Measurements from ENCODE around the gene SLC34A3.

SLC34A3 gene

DNA sequence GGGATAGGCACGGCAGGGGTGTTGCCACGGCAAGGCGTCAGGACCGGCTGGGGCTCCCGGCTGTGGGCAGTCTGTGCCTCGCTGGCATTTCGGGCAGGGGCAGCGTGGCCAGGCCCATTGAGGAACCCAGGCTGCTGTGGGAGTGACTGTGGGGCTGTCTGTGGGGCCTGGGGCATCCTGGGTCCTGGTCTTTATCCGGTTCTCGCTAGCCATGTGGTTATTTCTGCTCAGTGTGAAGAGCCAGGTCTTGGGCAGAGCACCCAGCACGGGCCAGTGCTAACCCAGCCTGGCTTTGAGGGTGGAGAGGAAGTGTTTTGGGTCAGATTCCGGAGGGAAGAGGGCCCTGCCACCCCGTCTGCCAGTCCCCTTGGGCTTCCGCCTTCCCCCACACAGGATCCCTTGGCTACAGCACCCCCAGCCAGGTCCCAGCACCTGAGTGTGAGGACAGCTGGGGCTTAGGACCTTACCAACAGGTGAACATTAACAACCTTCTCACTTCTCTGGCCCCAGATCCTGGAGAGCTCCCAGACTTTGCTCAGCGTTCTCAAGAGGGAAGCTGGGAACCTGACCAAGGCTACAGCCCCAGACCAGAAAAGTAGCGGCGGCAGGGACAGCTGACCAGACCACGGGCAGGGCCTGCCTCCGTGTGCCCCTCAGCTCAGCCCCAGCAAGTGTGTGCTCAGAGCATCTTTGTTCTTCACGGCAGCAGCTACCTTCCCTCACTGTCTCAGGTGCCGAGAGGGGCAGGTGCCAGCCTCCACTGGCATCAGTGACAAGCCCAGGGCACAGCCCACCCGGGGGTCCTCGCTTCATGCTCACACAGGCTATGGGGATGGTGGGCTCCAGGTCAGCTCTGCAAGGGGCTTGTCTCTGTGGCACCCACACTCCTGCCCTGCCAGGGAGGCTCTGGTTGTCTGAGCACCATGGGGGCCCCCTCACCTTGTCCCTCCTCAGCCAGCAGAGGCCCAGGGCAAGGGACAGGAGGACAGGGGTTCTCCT, 41.1 kb upstream of the SLC34A3 start:
- DNase-seq (ENCODE audit: insufficient read length): no peak
- no peak for FAIRE-seq

DNA sequence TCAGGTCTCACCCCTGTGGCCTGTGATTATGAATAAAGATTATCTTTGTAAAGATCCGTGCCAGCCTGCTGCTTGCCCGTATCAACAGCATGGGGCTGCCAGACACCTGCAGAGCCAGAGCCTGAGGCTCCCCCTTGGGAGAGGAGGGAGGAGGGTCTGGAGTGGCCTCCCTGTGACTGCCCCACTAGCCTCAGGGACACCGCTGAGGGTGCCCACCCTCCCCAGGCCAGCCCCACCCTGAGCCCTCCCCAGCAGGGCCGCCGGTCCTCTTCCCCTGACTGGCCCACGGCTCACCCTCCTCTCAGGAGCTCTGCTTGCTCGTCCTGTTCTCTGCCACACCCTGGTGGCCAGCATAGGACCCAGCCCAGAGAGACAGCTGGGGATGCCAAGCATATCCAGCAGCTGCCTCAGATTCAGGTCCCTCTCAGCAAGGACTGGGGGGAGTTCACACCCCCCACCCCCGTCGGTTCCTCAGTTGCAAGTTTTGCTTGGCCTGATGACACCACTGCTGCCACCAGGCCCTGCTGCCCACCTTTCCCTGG, 40.3 kb upstream of the SLC34A3 start:
- FAIRE-seq (no peak), DNase-seq (ENCODE audit: insufficient read length) (no peak)
- TF ChIP-seq TAF1 (IDR thresholded peaks at IDR 0.05; ENCODE audit: borderline replicate concordance, low read depth, low read length) (no peak), POLR2A (IDR thresholded peaks at IDR 0.05; ENCODE audit: low read depth, low read length) (no peak), POLR2AphosphoS5 (IDR thresholded peaks at IDR 0.05; ENCODE audit: low read depth, low read length) (no peak)

More for the DNA sequence above, 41.1 kb upstream of the SLC34A3 start:
- TF ChIP-seq POLR2AphosphoS5 (IDR thresholded peaks at IDR 0.05; ENCODE audit: low read depth, low read length) (no peak), POLR2A (IDR thresholded peaks at IDR 0.05; ENCODE audit: low read depth, low read length) (0 out of 2 replicates have a peak, but pooled peaks have one; percentile 1)

GRCh38 chr9:137191245-137191644, 39.5 kb upstream of the SLC34A3 start:
- no peak for FAIRE-seq
- DNase-seq (ENCODE audit: insufficient read length): no peak
- TF ChIP-seq POLR2A (IDR thresholded peaks at IDR 0.05; ENCODE audit: low read depth, low read length) (no peak), TAF1 (IDR thresholded peaks at IDR 0.05; ENCODE audit: borderline replicate concordance, low read depth, low read length) (no peak), POLR2AphosphoS5 (IDR thresholded peaks at IDR 0.05; ENCODE audit: low read depth, low read length) (no peak)

DNA sequence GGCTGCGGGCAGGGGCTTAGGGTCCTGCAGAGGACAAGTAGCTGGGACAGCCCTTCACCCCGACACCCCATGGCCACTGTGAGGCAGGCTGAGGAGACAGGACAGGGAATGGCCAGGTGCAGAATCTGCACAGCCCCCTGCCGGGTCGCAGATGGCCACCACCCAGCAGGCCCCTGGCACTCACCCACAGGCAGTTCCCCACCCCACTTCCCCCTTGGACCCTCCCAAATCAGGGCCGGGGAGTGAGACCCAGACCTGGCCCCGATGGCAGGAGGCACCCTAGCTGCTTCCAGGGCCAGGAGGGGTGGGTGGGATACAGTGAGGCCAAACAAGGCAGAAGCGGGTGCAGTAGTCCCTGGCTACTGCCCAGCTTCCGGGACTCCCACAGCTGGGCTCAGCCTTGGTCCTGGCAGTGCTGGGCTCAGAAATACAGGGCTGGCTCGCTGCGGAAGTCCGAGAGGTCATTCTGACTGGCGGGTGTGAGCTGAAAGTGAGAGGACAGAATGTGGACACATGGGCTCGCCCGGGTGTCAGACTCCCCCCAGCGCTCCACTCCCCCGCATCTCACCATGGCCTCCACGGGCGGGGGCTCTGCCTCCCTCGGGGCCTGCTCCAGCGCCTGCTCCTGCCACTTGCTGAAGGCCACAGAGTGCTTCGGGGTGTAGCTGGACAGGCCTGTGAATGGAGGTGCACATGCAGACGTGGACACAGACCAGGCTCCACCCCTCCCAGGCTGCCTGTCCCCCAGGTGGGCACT, 38.8 kb upstream of the SLC34A3 start:
- TF ChIP-seq POLR2A (IDR thresholded peaks at IDR 0.05; ENCODE audit: low read depth, low read length): no peak
- TF ChIP-seq POLR2AphosphoS5 (IDR thresholded peaks at IDR 0.05; ENCODE audit: low read depth, low read length): no peak
- no peak for TF ChIP-seq TAF1 (IDR thresholded peaks at IDR 0.05; ENCODE audit: borderline replicate concordance, low read depth, low read length)
- FAIRE-seq: no peak
- no peak for DNase-seq (ENCODE audit: insufficient read length)

- TF ChIP-seq POLR2AphosphoS5 (IDR thresholded peaks at IDR 0.05; ENCODE audit: low read depth, low read length): no peak
- no peak for TF ChIP-seq TAF1 (IDR thresholded peaks at IDR 0.05; ENCODE audit: borderline replicate concordance, low read depth, low read length)
- TF ChIP-seq POLR2A (IDR thresholded peaks at IDR 0.05; ENCODE audit: low read depth, low read length): no peak
- DNase-seq (ENCODE audit: insufficient read length): no peak
- no peak for FAIRE-seq
Observed at GRCh38 chr9:137192448-137192780, 38.3 kb upstream of the SLC34A3 start.

- TF ChIP-seq POLR2AphosphoS5 (IDR thresholded peaks at IDR 0.05; ENCODE audit: low read depth, low read length) (no peak), POLR2A (IDR thresholded peaks at IDR 0.05; ENCODE audit: low read depth, low read length) (no peak), TAF1 (IDR thresholded peaks at IDR 0.05; ENCODE audit: borderline replicate concordance, low read depth, low read length) (no peak)
- FAIRE-seq (no peak), DNase-seq (ENCODE audit: insufficient read length) (no peak)
Observed at GRCh38 chr9:137192859-137193258, 37.8 kb upstream of the SLC34A3 start.

DNA sequence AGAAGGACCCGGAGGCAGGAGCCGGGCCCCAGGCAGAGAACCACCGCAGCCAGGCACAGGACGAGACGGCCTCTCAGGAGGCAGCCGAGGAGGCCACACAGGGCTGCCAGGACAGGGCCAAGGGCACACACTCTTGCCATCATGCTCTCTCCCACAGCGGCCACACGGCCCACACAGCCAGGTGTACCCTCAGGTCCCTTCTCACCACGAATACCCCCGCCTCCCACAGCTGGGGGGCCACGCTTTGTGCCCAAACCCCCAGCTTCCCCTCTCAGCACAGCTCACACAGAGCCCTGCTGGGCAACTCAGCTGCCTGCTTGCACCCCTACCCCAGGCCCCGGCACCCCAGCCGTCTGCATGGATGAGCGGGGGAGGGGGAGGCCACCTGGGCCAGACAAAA, 36.9 kb upstream of the SLC34A3 start:
- no peak for TF ChIP-seq POLR2A (IDR thresholded peaks at IDR 0.05; ENCODE audit: low read depth, low read length)
- no peak for TF ChIP-seq POLR2AphosphoS5 (IDR thresholded peaks at IDR 0.05; ENCODE audit: low read depth, low read length)
- TF ChIP-seq TAF1 (IDR thresholded peaks at IDR 0.05; ENCODE audit: borderline replicate concordance, low read depth, low read length): no peak
- FAIRE-seq (no peak), DNase-seq (ENCODE audit: insufficient read length) (no peak)

DNA sequence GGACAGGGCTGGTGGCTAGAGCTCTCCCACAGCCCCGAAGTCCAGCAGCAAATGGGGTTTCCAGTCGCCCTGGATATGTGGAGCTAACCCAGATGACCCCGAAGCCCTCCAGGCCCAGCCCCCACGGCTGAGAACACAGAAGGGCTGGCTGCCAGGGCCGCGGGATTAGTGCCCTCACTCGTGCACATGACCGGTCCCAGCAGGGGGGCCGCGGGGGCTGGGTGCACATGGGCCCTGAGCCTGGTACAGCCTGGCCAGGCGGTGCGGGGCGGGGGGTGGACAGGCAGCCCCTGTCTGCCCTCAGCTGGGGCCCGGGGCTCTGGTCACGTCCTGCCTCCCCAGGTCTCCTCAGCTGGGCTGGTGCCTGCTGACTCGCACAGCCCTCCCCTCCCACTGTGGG, 36.3 kb upstream of the SLC34A3 start:
- no peak for DNase-seq (ENCODE audit: insufficient read length)
- TF ChIP-seq TAF1 (IDR thresholded peaks at IDR 0.05; ENCODE audit: borderline replicate concordance, low read depth, low read length): no peak
- TF ChIP-seq POLR2AphosphoS5 (IDR thresholded peaks at IDR 0.05; ENCODE audit: low read depth, low read length): no peak
- TF ChIP-seq POLR2A (IDR thresholded peaks at IDR 0.05; ENCODE audit: low read depth, low read length): no peak
- no peak for FAIRE-seq

GRCh38 chr9:137194909-137195308, 35.8 kb upstream of the SLC34A3 start:
- TF ChIP-seq POLR2A (IDR thresholded peaks at IDR 0.05; ENCODE audit: low read depth, low read length): no peak
- TF ChIP-seq TAF1 (IDR thresholded peaks at IDR 0.05; ENCODE audit: borderline replicate concordance, low read depth, low read length): no peak
- no peak for TF ChIP-seq POLR2AphosphoS5 (IDR thresholded peaks at IDR 0.05; ENCODE audit: low read depth, low read length)
- DNase-seq (ENCODE audit: insufficient read length): no peak
- FAIRE-seq: no peak

- no peak for DNase-seq (ENCODE audit: insufficient read length)
Observed at GRCh38 chr9:137195525-137196220, 35.0 kb upstream of the SLC34A3 start.

More at GRCh38 chr9:137195525-137196220, 35.0 kb upstream of the SLC34A3 start:
- TF ChIP-seq TAF1 (IDR thresholded peaks at IDR 0.05; ENCODE audit: borderline replicate concordance, low read depth, low read length) (no peak), POLR2A (IDR thresholded peaks at IDR 0.05; ENCODE audit: low read depth, low read length) (no peak), POLR2AphosphoS5 (IDR thresholded peaks at IDR 0.05; ENCODE audit: low read depth, low read length) (no peak)
- FAIRE-seq: no peak

Data from GM12892 (cell line).